ENCODE results near the gene MRPL17.

DNA sequence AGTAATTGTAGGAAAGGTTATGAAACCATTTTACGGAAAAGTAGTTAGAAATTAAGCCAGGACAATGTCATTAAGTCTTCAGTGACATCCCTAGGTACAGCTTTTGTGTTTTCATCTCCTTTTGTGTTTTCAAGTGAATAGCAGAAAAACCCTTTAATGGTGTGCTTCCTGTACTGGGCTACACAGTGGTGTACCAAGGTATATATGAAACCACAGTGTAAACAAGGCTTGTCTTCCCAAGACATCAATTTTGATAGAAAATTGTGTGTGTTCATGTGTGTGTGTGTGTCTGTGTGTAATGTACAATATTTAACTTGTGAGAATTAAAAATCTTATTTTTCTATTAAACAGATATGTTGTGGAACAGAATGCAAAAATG is 8.9 kb downstream of the MRPL17 start:
- TF ChIP-seq POLR2AphosphoS5 (IDR thresholded peaks at IDR 0.05) = no peak
- TF ChIP-seq, protein P1, sequence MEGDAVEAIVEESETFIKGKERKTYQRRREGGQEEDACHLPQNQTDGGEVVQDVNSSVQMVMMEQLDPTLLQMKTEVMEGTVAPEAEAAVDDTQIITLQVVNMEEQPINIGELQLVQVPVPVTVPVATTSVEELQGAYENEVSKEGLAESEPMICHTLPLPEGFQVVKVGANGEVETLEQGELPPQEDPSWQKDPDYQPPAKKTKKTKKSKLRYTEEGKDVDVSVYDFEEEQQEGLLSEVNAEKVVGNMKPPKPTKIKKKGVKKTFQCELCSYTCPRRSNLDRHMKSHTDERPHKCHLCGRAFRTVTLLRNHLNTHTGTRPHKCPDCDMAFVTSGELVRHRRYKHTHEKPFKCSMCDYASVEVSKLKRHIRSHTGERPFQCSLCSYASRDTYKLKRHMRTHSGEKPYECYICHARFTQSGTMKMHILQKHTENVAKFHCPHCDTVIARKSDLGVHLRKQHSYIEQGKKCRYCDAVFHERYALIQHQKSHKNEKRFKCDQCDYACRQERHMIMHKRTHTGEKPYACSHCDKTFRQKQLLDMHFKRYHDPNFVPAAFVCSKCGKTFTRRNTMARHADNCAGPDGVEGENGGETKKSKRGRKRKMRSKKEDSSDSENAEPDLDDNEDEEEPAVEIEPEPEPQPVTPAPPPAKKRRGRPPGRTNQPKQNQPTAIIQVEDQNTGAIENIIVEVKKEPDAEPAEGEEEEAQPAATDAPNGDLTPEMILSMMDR (IDR thresholded peaks at IDR 0.05) = no peak

Data from breast epithelium (tissue), 3 donors.